ENCODE data around the gene ZNF267.
"Not testable (repeated sequence)": the region's sequence is repeated elsewhere in the genome, so short reads cannot be mapped to it uniquely, and the experiment has no call there.

Gene ZNF267

GRCh38 chr16:31904571-31904970 lies 31.0 kb downstream of the ZNF267 start:
- H3K9me3 Mint-ChIP-seq = peaks cover 49% of the 10 kb centered on the region
- peaks cover 31% of the 10 kb centered on the region for H3K4me1 Mint-ChIP-seq (ENCODE audit: low read depth)
- H3K27me3 Mint-ChIP-seq, DNase-seq, H3K27ac Mint-ChIP-seq, H3K4me3 Mint-ChIP-seq: not testable (repeated sequence)
- H3K36me3 Mint-ChIP-seq (ENCODE audit: low read depth) = peaks cover 93% of the 10 kb centered on the region

DNA sequence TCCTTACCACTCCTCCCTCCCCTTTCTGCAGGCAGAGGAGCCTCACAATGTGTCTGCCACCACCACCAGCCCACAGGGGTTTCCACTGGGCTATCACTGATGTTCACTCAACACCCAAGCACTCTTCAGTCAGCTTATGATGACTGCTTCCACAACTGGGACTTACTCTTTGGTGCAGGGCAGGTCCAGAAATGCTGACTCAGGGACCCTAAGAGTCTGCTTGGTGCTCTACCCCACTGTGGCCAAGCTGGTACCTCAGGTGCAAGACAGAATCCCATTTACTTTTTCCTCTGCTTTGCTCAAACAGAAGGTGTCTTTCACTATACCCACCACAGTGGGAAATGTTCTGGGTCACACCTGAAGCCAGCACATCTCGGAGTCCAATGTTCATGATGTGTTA lies 40.1 kb downstream of the ZNF267 start:
- Mint-ChIP-seq H3K4me3 (no peak overlapping the region), H3K4me1 (ENCODE audit: low read depth) (peaks cover 13% of the 10 kb centered on the region), H3K27ac (no peak overlapping the region), H3K36me3 (ENCODE audit: low read depth) (peaks cover 100% of the 10 kb centered on the region), H3K27me3 (no peaks in the 10 kb centered on the region), H3K9me3 (peaks cover 69% of the 10 kb centered on the region)
- DNase-seq = no peak

DNA sequence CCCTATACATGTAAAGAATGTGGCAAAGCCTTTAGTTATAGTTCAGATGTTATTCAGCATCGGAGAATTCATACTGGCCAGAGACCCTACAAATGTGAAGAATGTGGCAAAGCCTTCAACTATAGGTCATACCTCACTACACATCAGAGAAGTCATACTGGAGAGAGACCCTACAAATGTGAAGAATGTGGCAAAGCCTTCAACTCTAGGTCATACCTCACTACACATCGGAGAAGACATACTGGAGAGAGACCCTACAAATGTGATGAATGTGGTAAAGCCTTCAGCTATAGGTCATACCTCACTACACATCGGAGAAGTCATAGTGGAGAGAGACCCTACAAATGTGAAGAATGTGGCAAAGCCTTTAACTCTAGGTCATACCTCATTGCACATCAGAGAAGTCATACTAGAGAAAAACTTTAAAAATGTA lies 42.5 kb downstream of the ZNF267 start:
- Mint-ChIP-seq H3K9me3 (peaks cover 68% of the 10 kb centered on the region), H3K36me3 (ENCODE audit: low read depth) (peaks cover 100% of the 10 kb centered on the region), H3K27ac (no peak overlapping the region), H3K4me1 (ENCODE audit: low read depth) (peaks cover 7% of the 10 kb centered on the region), H3K4me3 (no peak overlapping the region), H3K27me3 (no peaks in the 10 kb centered on the region)
- DNase-seq = no peak

- no peak overlapping the region for H3K4me3 Mint-ChIP-seq
- H3K9me3 Mint-ChIP-seq = peaks cover 53% of the 10 kb centered on the region
- no peak for DNase-seq
- H3K36me3 Mint-ChIP-seq (ENCODE audit: low read depth) = peaks cover 81% of the 10 kb centered on the region
- H3K27me3 Mint-ChIP-seq = no peaks in the 10 kb centered on the region
- no peak overlapping the region for H3K27ac Mint-ChIP-seq
- H3K4me1 Mint-ChIP-seq (ENCODE audit: low read depth) = no peaks in the 10 kb centered on the region
Observed at GRCh38 chr16:31920373-31920772, 46.8 kb downstream of the ZNF267 start.

- not testable (repeated sequence) for H3K36me3 Mint-ChIP-seq (ENCODE audit: low read depth); H3K9me3 Mint-ChIP-seq; H3K4me3 Mint-ChIP-seq; DNase-seq; H3K4me1 Mint-ChIP-seq (ENCODE audit: low read depth); H3K27ac Mint-ChIP-seq; H3K27me3 Mint-ChIP-seq
Observed at GRCh38 chr16:31951806-31952205, 78.2 kb downstream of the ZNF267 start.

- not testable (repeated sequence) for H3K27me3 Mint-ChIP-seq; H3K36me3 Mint-ChIP-seq (ENCODE audit: low read depth); H3K4me1 Mint-ChIP-seq (ENCODE audit: low read depth); H3K27ac Mint-ChIP-seq; H3K9me3 Mint-ChIP-seq; DNase-seq; H3K4me3 Mint-ChIP-seq
Observed at GRCh38 chr16:31952206-31952605, 78.6 kb downstream of the ZNF267 start.

DNA sequence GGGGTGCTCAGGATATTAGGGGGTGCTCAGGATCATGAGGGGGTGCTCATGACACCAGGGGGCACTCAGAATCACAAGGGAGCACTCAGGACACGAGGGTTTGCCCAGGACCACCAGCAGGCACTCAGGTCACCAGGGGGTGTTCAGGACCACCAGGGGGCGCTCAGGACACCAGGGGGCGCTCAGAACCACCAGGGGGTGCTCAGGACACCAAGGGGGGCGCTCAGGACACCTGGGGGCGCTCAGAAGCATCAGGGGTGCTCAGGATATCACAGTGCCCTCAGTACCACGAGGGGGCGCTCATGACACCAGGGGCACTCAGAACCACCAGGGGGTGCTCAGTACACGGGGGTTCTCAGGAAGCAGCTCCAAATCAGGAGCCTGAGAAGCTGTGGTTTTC lies 82.6 kb downstream of the ZNF267 start:
- not testable (repeated sequence) for H3K4me3 Mint-ChIP-seq; H3K9me3 Mint-ChIP-seq; H3K27ac Mint-ChIP-seq; DNase-seq; H3K27me3 Mint-ChIP-seq; H3K4me1 Mint-ChIP-seq (ENCODE audit: low read depth); H3K36me3 Mint-ChIP-seq (ENCODE audit: low read depth)

DNA sequence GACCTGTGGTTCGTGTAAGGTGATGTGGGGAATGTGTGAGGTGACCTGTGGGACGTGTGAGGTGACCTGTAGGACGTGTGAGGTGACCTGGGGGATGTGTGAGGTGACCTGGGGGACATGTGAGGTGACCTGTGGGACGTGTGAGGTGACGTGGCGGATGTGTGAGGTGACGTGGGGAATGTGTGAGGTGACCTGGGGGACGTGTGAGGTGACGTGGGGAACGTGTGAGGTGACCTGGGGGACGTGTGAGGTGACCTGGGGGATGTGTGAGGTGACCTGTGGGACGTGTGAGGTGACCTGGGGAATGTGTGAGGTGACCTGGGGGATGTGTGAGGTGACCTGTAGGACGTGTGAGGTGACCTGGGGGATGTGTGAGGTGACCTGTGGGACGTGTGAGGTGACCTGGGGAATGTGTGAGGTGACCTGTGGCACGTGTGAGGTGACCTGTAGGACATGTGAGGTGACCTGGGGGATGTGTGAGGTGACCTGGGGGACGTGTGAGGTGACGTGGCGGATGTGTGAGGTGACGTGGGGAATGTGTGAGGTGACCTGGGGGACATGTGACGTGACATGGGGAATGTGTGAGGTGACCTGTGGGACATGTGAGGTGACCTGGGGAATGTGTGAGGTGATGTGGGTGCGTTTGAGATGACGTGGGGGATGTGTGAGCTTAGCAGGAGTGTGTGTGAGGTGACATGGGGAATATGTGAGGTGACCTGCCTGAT lies 86.7 kb downstream of the ZNF267 start:
- DNase-seq; H3K9me3 Mint-ChIP-seq; H3K36me3 Mint-ChIP-seq (ENCODE audit: low read depth); H3K27ac Mint-ChIP-seq; H3K4me1 Mint-ChIP-seq (ENCODE audit: low read depth); H3K27me3 Mint-ChIP-seq; H3K4me3 Mint-ChIP-seq: not testable (repeated sequence)

Data from activated T-cell treated with anti-CD3 and anti-CD28 coated beads, Interleukin-2, amount 50 U/mL, for 24 hours (primary cell).